ENCODE data around the gene PDHB. TPM values are rescaled to one million over a fixed set of nuclear protein-coding genes. Genes with fewer than 3 reads are reported as not detected.

Gene PDHB
- total and polyA plus RNA-seq, 2 experiments from 2014 or later, result 260 to 266 TPM

GRCh38 chr3:58425782-58426181 is 7.8 kb downstream of the PDHB start:
- H3K4me1 ChIP-seq (ENCODE audit: low read depth), result peaks cover 23% of the 10 kb centered on the region
- TF ChIP-seq, protein P1, sequence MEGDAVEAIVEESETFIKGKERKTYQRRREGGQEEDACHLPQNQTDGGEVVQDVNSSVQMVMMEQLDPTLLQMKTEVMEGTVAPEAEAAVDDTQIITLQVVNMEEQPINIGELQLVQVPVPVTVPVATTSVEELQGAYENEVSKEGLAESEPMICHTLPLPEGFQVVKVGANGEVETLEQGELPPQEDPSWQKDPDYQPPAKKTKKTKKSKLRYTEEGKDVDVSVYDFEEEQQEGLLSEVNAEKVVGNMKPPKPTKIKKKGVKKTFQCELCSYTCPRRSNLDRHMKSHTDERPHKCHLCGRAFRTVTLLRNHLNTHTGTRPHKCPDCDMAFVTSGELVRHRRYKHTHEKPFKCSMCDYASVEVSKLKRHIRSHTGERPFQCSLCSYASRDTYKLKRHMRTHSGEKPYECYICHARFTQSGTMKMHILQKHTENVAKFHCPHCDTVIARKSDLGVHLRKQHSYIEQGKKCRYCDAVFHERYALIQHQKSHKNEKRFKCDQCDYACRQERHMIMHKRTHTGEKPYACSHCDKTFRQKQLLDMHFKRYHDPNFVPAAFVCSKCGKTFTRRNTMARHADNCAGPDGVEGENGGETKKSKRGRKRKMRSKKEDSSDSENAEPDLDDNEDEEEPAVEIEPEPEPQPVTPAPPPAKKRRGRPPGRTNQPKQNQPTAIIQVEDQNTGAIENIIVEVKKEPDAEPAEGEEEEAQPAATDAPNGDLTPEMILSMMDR (IDR thresholded peaks at IDR 0.05; ENCODE audit: low read depth, low read length), result no peak
- H3K27me3 ChIP-seq, result no peaks in the 10 kb centered on the region
- H3K27ac ChIP-seq, result no peak overlapping the region
- H3K9me3 ChIP-seq (ENCODE audit: low read depth), result no peaks in the 10 kb centered on the region
- no peak for DNase-seq (ENCODE audit: low read depth in 1 of 2, low spot score in 1 of 2)
- no peak overlapping the region for H3K4me3 ChIP-seq
- peaks cover 57% of the 10 kb centered on the region for H3K36me3 ChIP-seq

GRCh38 chr3:58424613-58425012 is 9.0 kb downstream of the PDHB start:
- H3K4me3 ChIP-seq, result no peak overlapping the region
- peaks cover 45% of the 10 kb centered on the region for H3K36me3 ChIP-seq
- peak overlapping the region; percentile 93 for H3K27ac ChIP-seq
- H3K9me3 ChIP-seq (ENCODE audit: low read depth), result no peaks in the 10 kb centered on the region
- DNase-seq (ENCODE audit: low read depth in 1 of 2, low spot score in 1 of 2), result no peak
- no peaks in the 10 kb centered on the region for H3K27me3 ChIP-seq
- TF ChIP-seq, protein P1 (IDR thresholded peaks at IDR 0.05; ENCODE audit: low read depth, low read length), result no peak
- H3K4me1 ChIP-seq (ENCODE audit: low read depth), result peaks cover 23% of the 10 kb centered on the region

GRCh38 chr3:58422756-58423325 is 10.8 kb downstream of the PDHB start:
- peaks cover 27% of the 10 kb centered on the region for H3K36me3 ChIP-seq
- peak; percentile 52 to 87 for DNase-seq (ENCODE audit: low read depth in 1 of 2, low spot score in 1 of 2)
- no peaks in the 10 kb centered on the region for H3K27me3 ChIP-seq
- TF ChIP-seq, protein P1 (IDR thresholded peaks at IDR 0.05; ENCODE audit: low read depth, low read length), result peak; percentile 38
- H3K4me1 ChIP-seq (ENCODE audit: low read depth), result peaks cover 23% of the 10 kb centered on the region
- H3K4me3 ChIP-seq, result no peak overlapping the region
- H3K9me3 ChIP-seq (ENCODE audit: low read depth), result no peaks in the 10 kb centered on the region
- peak overlapping the region; percentile 93 for H3K27ac ChIP-seq

- Histone ChIP-seq H3K4me3 (no peak overlapping the region), H3K27ac (no peak overlapping the region), H3K4me1 (ENCODE audit: low read depth) (peaks cover 23% of the 10 kb centered on the region), H3K27me3 (no peaks in the 10 kb centered on the region), H3K36me3 (peaks cover 16% of the 10 kb centered on the region), H3K9me3 (ENCODE audit: low read depth) (no peaks in the 10 kb centered on the region)
- DNase-seq (ENCODE audit: low read depth in 1 of 2, low spot score in 1 of 2), result no peak
- TF ChIP-seq, protein P1 (IDR thresholded peaks at IDR 0.05; ENCODE audit: low read depth, low read length), result no peak
These were observed 12.6 kb downstream of the PDHB start for GRCh38 chr3:58421004-58421403.

GRCh38 chr3:58419780-58420507 is 13.7 kb downstream of the PDHB start:
- H3K4me3 ChIP-seq, result no peak overlapping the region
- no peaks in the 10 kb centered on the region for H3K27me3 ChIP-seq
- peaks cover 23% of the 10 kb centered on the region for H3K4me1 ChIP-seq (ENCODE audit: low read depth)
- TF ChIP-seq, protein P1 (IDR thresholded peaks at IDR 0.05; ENCODE audit: low read depth, low read length), result no peak
- DNase-seq (ENCODE audit: low read depth in 1 of 2, low spot score in 1 of 2), result peak in 1 of 2 donors; percentile 42
- peaks cover 9% of the 10 kb centered on the region for H3K36me3 ChIP-seq
- H3K27ac ChIP-seq, result no peak overlapping the region
- H3K9me3 ChIP-seq (ENCODE audit: low read depth), result no peaks in the 10 kb centered on the region
